Transverse colon (tissue), 4 donors: ENCODE data around the gene LRSAM1. TPM values are rescaled to one million over a fixed set of nuclear protein-coding genes. Genes with fewer than 3 reads are reported as not detected.

ENCODE experiments used
- DNase-seq: peaks from one replicate; pipeline ENCODE4 v3.0.0-alpha.2; 2019
- H3K27ac ChIP-seq, 4 donors: fragments of 200-600 bp; sonication (generic); 2 replicates each; pipeline ENCODE4 v1.5.1; 2016 to 2018; ENCODE audit warnings: inconsistent platforms in 4 of 4
- H3K27me3 ChIP-seq: fragments of 200-600 bp; sonication (generic); 2 replicates; pipeline ENCODE4 v1.5.1; 2017; ENCODE audit warnings: inconsistent platforms
- H3K36me3 ChIP-seq, 4 donors: fragments of 200-600 bp; sonication (generic); 2 replicates each; pipeline ENCODE4 v1.5.1; 2017 to 2019; ENCODE audit warnings: inconsistent platforms in 4 of 4
- H3K4me1 ChIP-seq, 4 donors: fragments of 200-600 bp; sonication (generic); 2 replicates each; pipeline ENCODE4 v1.5.1; 2017 to 2020; ENCODE audit warnings: inconsistent platforms in 4 of 4
- H3K4me3 ChIP-seq, 4 donors: fragments of 200-600 bp; sonication (generic); 1 replicate in 1 of 4; 2 replicates in 3 of 4; pipeline versions ENCODE4 v1.5.1 to v1.6.1; 2017 to 2019; ENCODE audit warnings: inconsistent platforms in 4 of 4
- H3K9me3 ChIP-seq, 2 donors: fragments of 200-600 bp; sonication (generic); 2 replicates each; pipeline ENCODE4 v1.5.1; 2017 to 2019; ENCODE audit warnings: inconsistent platforms in 2 of 2
- EP300 ChIP-seq: sonication (generic); formaldehyde crosslinking; IDR thresholded peaks from one replicate; pipeline ENCODE4 v1.6.1; 2017; ENCODE audit warnings: antibody characterized with exemption, low read depth
- POLR2A ChIP-seq: fragments of 450-650 bp; IDR thresholded peaks from one replicate; pipeline ENCODE4 v1.6.1; 2016; ENCODE audit warnings: antibody characterized with exemption, mild to moderate bottlenecking, moderate library complexity
- POLR2AphosphoS5 ChIP-seq, 3 donors: sonication (generic); formaldehyde crosslinking; IDR thresholded peaks; one replicate each; pipeline ENCODE4 v1.6.1; 2016; ENCODE audit warnings: antibody characterized with exemption in 3 of 3
- WGBS, 2 donors: methylation state at CpG; one replicate each; pipeline ENCODE4 v1.1.5; 2018; ENCODE audit warnings: low coverage in 1 of 2; 5-methylcytosine and 5-hydroxymethylcytosine counted together
- in situ Hi-C, 4 donors: fragments of 200-750 bp; cut with MboI; loops; one replicate each; pipeline versions ENCODE4 v1.15.0 to v1.15.1; 2017; ENCODE audit warnings: low sequenced_read_pairs in 3 of 4, low pct_ligation_motif_present in 1 of 4, low pct_unique_long_range_greater_than_20kb in 1 of 4
- intact Hi-C: fragments of 100-400 bp; cut with DNase I; formaldehyde crosslinking; loops from one replicate; pipeline ENCODE4 v1.15.1; 2023; ENCODE audit warnings: low total_unique reads
- total RNA-seq, 4 donors: library from RNA; depleted of rRNA; stranded (reverse); fragments of >200 nt; gene quantifications; one replicate each; pipeline ENCODE4 v1.1.0, GENCODE V29; 2016
- TF ChIP-seq, protein P1 (sequence below), 5 experiments: fragments of 200-600 bp in 3 of 5; fragments of 450-650 bp in 2 of 5; sonication (generic) in 3 of 5; IDR thresholded peaks; 1 replicate in 2 of 5; 2 replicates in 3 of 5; pipeline ENCODE4 v1.5.1; 2016 to 2017; ENCODE audit warnings: antibody characterized with exemption in 5 of 5, inconsistent platforms in 3 of 5, mild to moderate bottlenecking in 2 of 5, moderate library complexity in 1 of 5

LRSAM1 gene
- total RNA-seq, 4 donors from 2014 or later: 16.2 to 39.2 (median 26.2) TPM

DNA sequence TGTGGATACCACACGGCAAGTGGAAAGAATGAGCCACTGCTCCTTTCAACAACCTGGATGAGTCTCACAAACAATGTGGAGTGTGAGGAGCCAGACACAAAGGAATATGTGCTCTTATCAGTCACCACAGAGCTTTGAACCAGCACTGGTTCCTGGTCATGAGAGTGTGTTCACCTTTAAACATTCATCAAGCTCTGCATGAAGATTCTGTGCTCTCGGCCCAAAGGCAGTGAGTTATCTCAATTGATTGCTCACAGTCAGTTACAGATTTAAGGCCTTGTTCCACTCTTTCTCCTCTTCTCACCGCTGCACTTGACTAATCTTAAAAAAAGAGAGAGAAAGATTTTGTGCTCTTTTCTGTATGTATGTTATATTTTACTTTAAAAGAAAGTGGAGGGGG lies 19.4 kb downstream of the LRSAM1 start:
- intact Hi-C loops (no loop called here), in situ Hi-C loops (no loop called here)
- peaks cover 0 to 5% (median 1%) of the 10 kb centered on the region in 4 donors for H3K36me3 ChIP-seq
- TF ChIP-seq, protein P1, sequence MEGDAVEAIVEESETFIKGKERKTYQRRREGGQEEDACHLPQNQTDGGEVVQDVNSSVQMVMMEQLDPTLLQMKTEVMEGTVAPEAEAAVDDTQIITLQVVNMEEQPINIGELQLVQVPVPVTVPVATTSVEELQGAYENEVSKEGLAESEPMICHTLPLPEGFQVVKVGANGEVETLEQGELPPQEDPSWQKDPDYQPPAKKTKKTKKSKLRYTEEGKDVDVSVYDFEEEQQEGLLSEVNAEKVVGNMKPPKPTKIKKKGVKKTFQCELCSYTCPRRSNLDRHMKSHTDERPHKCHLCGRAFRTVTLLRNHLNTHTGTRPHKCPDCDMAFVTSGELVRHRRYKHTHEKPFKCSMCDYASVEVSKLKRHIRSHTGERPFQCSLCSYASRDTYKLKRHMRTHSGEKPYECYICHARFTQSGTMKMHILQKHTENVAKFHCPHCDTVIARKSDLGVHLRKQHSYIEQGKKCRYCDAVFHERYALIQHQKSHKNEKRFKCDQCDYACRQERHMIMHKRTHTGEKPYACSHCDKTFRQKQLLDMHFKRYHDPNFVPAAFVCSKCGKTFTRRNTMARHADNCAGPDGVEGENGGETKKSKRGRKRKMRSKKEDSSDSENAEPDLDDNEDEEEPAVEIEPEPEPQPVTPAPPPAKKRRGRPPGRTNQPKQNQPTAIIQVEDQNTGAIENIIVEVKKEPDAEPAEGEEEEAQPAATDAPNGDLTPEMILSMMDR (IDR thresholded peaks at IDR 0.05): no peak
- no peak for TF ChIP-seq POLR2AphosphoS5 (IDR thresholded peaks at IDR 0.05)
- TF ChIP-seq EP300: no peak
- no peak for TF ChIP-seq POLR2A
- no peaks in the 10 kb centered on the region for H3K27me3 ChIP-seq
- WGBS, 2 donors: 92 to 96% methylated on average over 3 of the region's 3 CpGs
- no peaks in the 10 kb centered on the region for H3K9me3 ChIP-seq
- no peak overlapping the region for H3K4me3 ChIP-seq
- no peak for DNase-seq
- H3K4me1 ChIP-seq: no peaks in the 10 kb centered on the region
- no peak overlapping the region for H3K27ac ChIP-seq

- in situ Hi-C loops: no loop called here
- H3K27ac ChIP-seq: no peak overlapping the region
- H3K4me3 ChIP-seq: no peak overlapping the region
- WGBS, 2 donors: 90 to 93% methylated on average over 2 to 9 of the region's 10 CpGs
- peaks cover 0 to 5% (median 1%) of the 10 kb centered on the region in 4 donors for H3K36me3 ChIP-seq
- H3K27me3 ChIP-seq: no peaks in the 10 kb centered on the region
- DNase-seq: no peak
- no peaks in the 10 kb centered on the region for H3K9me3 ChIP-seq
- TF ChIP-seq POLR2A: no peak
- TF ChIP-seq EP300: no peak
- TF ChIP-seq POLR2AphosphoS5 (IDR thresholded peaks at IDR 0.05): no peak
- TF ChIP-seq, protein P1 (IDR thresholded peaks at IDR 0.05): no peak
- H3K4me1 ChIP-seq: no peaks in the 10 kb centered on the region
- intact Hi-C loops: no loop called here
These were observed 22.2 kb downstream of the LRSAM1 start for GRCh38 chr9:127473501-127473900.

DNA sequence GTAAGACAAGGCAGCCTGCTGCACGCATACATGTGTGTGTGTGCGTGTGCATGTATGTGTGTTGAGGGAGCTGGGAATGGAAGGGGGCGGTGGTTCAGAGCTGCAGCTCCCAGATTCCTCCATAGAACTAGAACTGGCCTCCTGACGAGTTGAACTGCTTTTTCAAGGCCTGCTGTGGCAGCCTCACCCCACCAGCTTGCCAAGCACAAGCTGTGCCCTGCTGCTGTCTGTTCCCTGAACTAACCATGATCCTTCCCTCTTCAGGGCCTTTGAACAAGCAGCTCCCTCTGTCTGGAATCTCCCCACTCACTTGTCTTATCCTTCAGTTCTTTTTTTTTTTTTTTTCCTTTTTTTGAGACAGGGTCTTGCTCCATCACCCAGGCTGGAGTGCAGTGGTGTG lies 22.6 kb downstream of the LRSAM1 start:
- intact Hi-C loops: no loop called here
- 69 to 90% methylated on average over 2 to 4 of the region's 4 CpGs for WGBS, 2 donors
- Histone ChIP-seq H3K4me1 (no peaks in the 10 kb centered on the region), H3K27me3 (no peaks in the 10 kb centered on the region), H3K36me3 (peaks cover 0 to 5% (median 2%) of the 10 kb centered on the region in 4 donors), H3K27ac (no peak overlapping the region), H3K4me3 (no peak overlapping the region), H3K9me3 (no peaks in the 10 kb centered on the region)
- TF ChIP-seq, protein P1 (IDR thresholded peaks at IDR 0.05): no peak
- TF ChIP-seq POLR2A: no peak
- TF ChIP-seq POLR2AphosphoS5 (IDR thresholded peaks at IDR 0.05): no peak
- TF ChIP-seq EP300: no peak
- no peak for DNase-seq
- in situ Hi-C loops: no loop called here

DNA sequence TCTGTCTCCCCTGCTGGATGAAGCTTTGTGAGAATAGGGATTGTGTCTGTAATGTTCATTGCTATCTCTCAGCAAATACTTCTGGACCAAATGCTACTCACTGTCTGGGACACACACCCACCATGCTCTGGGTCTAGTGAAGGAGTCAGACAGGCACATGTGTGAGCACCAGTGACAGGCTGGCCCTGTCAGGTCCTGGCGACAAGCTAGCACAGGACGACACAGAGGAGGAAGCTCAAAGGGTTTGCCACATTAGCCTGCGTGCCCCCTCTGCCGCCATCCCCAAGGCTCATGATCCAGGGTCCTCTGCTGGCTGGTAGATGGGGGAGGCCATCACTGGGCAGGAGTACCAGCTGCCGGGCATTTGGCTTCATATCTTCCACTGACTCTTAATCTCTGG lies 23.3 kb downstream of the LRSAM1 start:
- no peak overlapping the region for H3K4me3 ChIP-seq
- H3K27ac ChIP-seq: no peak overlapping the region
- peaks cover 0 to 10% (median 4%) of the 10 kb centered on the region in 4 donors for H3K36me3 ChIP-seq
- in situ Hi-C loops: no loop called here
- no peak for DNase-seq
- 88% methylated on average over 5 of the region's 5 CpGs; no CpG with 5 or more reads in 1 of the 2 donors for WGBS, 2 donors
- intact Hi-C loops: no loop called here
- H3K9me3 ChIP-seq: no peaks in the 10 kb centered on the region
- TF ChIP-seq POLR2AphosphoS5 (IDR thresholded peaks at IDR 0.05) (no peak), EP300 (no peak), POLR2A (no peak)
- TF ChIP-seq, protein P1 (IDR thresholded peaks at IDR 0.05): no peak
- H3K27me3 ChIP-seq: no peaks in the 10 kb centered on the region
- H3K4me1 ChIP-seq: no peaks in the 10 kb centered on the region
